Measurements from ENCODE around the gene SMC6. TPM values are rescaled to one million over a fixed set of nuclear protein-coding genes. Genes with fewer than 3 reads are reported as not detected.

The SMC6 gene
- total and polyA plus RNA-seq, 10 of the 15 experiments (the other 5 are each of a cell fraction or from before 2014, with no cell fraction given), result 12.8 to 63.8 (median 38.8) TPM

GRCh38 chr2:17709897-17710296 is 43.7 kb downstream of the SMC6 start:
- FAIRE-seq, result no peak
- peaks cover 6 to 34% of the 10 kb centered on the region in 2 experiments for H3K36me3 ChIP-seq (ENCODE audit: control insufficient read depth in 2 of 2, insufficient read depth in 2 of 2, low read length in 1 of 2)

More at GRCh38 chr2:17709897-17710296, 43.7 kb downstream of the SMC6 start:
- SMC1A ChIA-PET (ENCODE audit: uncharacterized antibody, unreplicated experiment), result interaction anchor here (1.4 to 2.3 kb wide), 3 partner anchors 9 to 122 kb away, joined by 3 to 11 read pairs (median 9); no protein-coding TSS in a partner anchor
- no peaks in the 10 kb centered on the region for H3K4me1 ChIP-seq (ENCODE audit: control insufficient read depth, insufficient read depth, low read length)
- no TSS peak for BruUV-seq (replicated peaks)
- no peaks in the 10 kb centered on the region for H3K9me3 ChIP-seq (replicated peaks; ENCODE audit: control insufficient read depth, insufficient read depth, low read length)
- CTCF ChIA-PET, result interaction anchor here (1.0 to 1.9 kb wide), 3 partner anchors 9 to 47 kb away, joined by 3 to 20 read pairs (median 3); no protein-coding TSS in a partner anchor
- TF ChIP-seq CBFB (IDR thresholded peaks at IDR 0.05; ENCODE audit: low read depth) (no peak), HDAC2 (IDR thresholded peaks at IDR 0.05) (no peak), IKZF1 (conservative IDR thresholded peaks at IDR 0.05) (no peak), CREM (IDR thresholded peaks at IDR 0.05; ENCODE audit: low read depth) (no peak), PKNOX1 (IDR thresholded peaks at IDR 0.05) (no peak), ZBED1 (IDR thresholded peaks at IDR 0.05; ENCODE audit: borderline replicate concordance) (no peak), NFXL1 (IDR thresholded peaks at IDR 0.05; ENCODE audit: borderline replicate concordance) (no peak), STAT3 (IDR thresholded peaks at IDR 0.05; ENCODE audit: low read depth, low read length) (no peak), YY1 (IDR thresholded peaks at IDR 0.05; ENCODE audit: low read depth, low read length) (no peak), USF1 (IDR thresholded peaks at IDR 0.05; ENCODE audit: borderline replicate concordance, extremely low read length, insufficient read depth, low read depth, low read length) (no peak), NBN (IDR thresholded peaks at IDR 0.05) (no peak), BCL3 (IDR thresholded peaks at IDR 0.05; ENCODE audit: borderline replicate concordance, insufficient read depth, low read depth, low read length, poor library complexity, severe bottlenecking) (no peak), FOXM1 (IDR thresholded peaks at IDR 0.05; ENCODE audit: low read depth, low read length) (no peak), NRF1 (conservative IDR thresholded peaks at IDR 0.05; ENCODE audit: low read depth, low read length) (no peak), JUNB (IDR thresholded peaks at IDR 0.05) (no peak), ELK1 (IDR thresholded peaks at IDR 0.05; ENCODE audit: low read depth, low read length) (no peak), NFIC (IDR thresholded peaks at IDR 0.05; ENCODE audit: low read depth, low read length) (no peak), JUND (IDR thresholded peaks at IDR 0.05; ENCODE audit: low read depth, low read length) (no peak), USF2 (IDR thresholded peaks at IDR 0.05; ENCODE audit: borderline replicate concordance, low read depth, low read length) (no peak), SP1 (IDR thresholded peaks at IDR 0.05; ENCODE audit: low read depth, low read length) (no peak)
- ATAC-seq (no peak), DNase-seq (ENCODE audit: low read depth, low spot score) (no peak)
- intact Hi-C loops (cut with micrococcal nuclease; ENCODE audit: unreplicated experiment), result no loop called here
- no peak overlapping the region for H2AFZ ChIP-seq (ENCODE audit: control insufficient read depth, low read depth, low read length)
- no peak overlapping the region for H3K4me2 ChIP-seq (ENCODE audit: control insufficient read depth, insufficient read depth)
- H3K27ac ChIP-seq (ENCODE audit: control insufficient read depth, insufficient read depth), result no peak overlapping the region
- in situ Hi-C loops (cut with MboI), result loop anchor here (10.0 kb wide), 1 partner anchor 445 kb away; no protein-coding TSS in a partner anchor
- POLR2A ChIA-PET, result no interaction called here
- H3K27me3 ChIP-seq (replicated peaks in 1 of 2; ENCODE audit: control insufficient read depth in 2 of 2, insufficient read depth in 2 of 2, low read length in 1 of 2), result no peaks in the 10 kb centered on the region
- H3K4me3 ChIP-seq, result no peak overlapping the region
- no peaks in the 10 kb centered on the region for H3K79me2 ChIP-seq (ENCODE audit: control insufficient read depth, insufficient read depth, low read length)
- RAD21 ChIA-PET (ENCODE audit: unreplicated experiment), result no interaction called here
- 95% methylated on average over 2 of the region's 2 CpGs for WGBS (ENCODE audit: insufficient coverage, insufficient replicate concordance, low lambda C conversion rate, missing lambda C conversion rate)
- H3K9ac ChIP-seq (ENCODE audit: control insufficient read depth, insufficient read depth, low read length), result no peak overlapping the region
- no peaks in the 10 kb centered on the region for H4K20me1 ChIP-seq (ENCODE audit: control insufficient read depth, insufficient read depth)
